Measurements from ENCODE around the gene FILIP1L. TPM values are rescaled to one million over a fixed set of nuclear protein-coding genes. Genes with fewer than 3 reads are reported as not detected.
"Not testable (repeated sequence)": the region's sequence is repeated elsewhere in the genome, so short reads cannot be mapped to it uniquely, and the experiment has no call there.

FILIP1L gene
- total RNA-seq, 1 donor from 2014 or later = 41.5 TPM

GRCh38 chr3:100059472-100059871 lies 54.8 kb downstream of the FILIP1L start:
- no peaks in the 10 kb centered on the region for H3K9me3 ChIP-seq
- no peaks in the 10 kb centered on the region for H3K36me3 ChIP-seq
- DNase-seq (ENCODE audit: extremely low spot score in 2 of 2) = no peak
- no peaks in the 10 kb centered on the region for H3K4me1 ChIP-seq
- TF ChIP-seq POLR2A (IDR thresholded peaks at IDR 0.05) (no peak), POLR2AphosphoS5 (IDR thresholded peaks at IDR 0.05; ENCODE audit: insufficient read depth in 1 of 2, low read depth in 1 of 2) (no peak)
- TF ChIP-seq, protein P1, sequence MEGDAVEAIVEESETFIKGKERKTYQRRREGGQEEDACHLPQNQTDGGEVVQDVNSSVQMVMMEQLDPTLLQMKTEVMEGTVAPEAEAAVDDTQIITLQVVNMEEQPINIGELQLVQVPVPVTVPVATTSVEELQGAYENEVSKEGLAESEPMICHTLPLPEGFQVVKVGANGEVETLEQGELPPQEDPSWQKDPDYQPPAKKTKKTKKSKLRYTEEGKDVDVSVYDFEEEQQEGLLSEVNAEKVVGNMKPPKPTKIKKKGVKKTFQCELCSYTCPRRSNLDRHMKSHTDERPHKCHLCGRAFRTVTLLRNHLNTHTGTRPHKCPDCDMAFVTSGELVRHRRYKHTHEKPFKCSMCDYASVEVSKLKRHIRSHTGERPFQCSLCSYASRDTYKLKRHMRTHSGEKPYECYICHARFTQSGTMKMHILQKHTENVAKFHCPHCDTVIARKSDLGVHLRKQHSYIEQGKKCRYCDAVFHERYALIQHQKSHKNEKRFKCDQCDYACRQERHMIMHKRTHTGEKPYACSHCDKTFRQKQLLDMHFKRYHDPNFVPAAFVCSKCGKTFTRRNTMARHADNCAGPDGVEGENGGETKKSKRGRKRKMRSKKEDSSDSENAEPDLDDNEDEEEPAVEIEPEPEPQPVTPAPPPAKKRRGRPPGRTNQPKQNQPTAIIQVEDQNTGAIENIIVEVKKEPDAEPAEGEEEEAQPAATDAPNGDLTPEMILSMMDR (IDR thresholded peaks at IDR 0.05) = no peak
- no peak overlapping the region for H3K4me3 ChIP-seq
- no peaks in the 10 kb centered on the region for H3K27me3 ChIP-seq
- no peak overlapping the region for H3K27ac ChIP-seq
- intact Hi-C loops (cut with DNase I) = no loop called here

- H3K27me3 ChIP-seq = no peaks in the 10 kb centered on the region
- no peaks in the 10 kb centered on the region for H3K9me3 ChIP-seq
- H3K27ac ChIP-seq = no peak overlapping the region
- no peak for TF ChIP-seq POLR2A (IDR thresholded peaks at IDR 0.05)
- no peak for TF ChIP-seq POLR2AphosphoS5 (IDR thresholded peaks at IDR 0.05; ENCODE audit: insufficient read depth in 1 of 2, low read depth in 1 of 2)
- TF ChIP-seq, protein P1 (IDR thresholded peaks at IDR 0.05) = no peak
- no peak overlapping the region for H3K4me3 ChIP-seq
- no peaks in the 10 kb centered on the region for H3K4me1 ChIP-seq
- DNase-seq (ENCODE audit: extremely low spot score in 2 of 2) = no peak
- intact Hi-C loops (cut with DNase I) = no loop called here
- no peaks in the 10 kb centered on the region for H3K36me3 ChIP-seq
Observed at GRCh38 chr3:100057716-100058575, 56.4 kb downstream of the FILIP1L start.

DNA sequence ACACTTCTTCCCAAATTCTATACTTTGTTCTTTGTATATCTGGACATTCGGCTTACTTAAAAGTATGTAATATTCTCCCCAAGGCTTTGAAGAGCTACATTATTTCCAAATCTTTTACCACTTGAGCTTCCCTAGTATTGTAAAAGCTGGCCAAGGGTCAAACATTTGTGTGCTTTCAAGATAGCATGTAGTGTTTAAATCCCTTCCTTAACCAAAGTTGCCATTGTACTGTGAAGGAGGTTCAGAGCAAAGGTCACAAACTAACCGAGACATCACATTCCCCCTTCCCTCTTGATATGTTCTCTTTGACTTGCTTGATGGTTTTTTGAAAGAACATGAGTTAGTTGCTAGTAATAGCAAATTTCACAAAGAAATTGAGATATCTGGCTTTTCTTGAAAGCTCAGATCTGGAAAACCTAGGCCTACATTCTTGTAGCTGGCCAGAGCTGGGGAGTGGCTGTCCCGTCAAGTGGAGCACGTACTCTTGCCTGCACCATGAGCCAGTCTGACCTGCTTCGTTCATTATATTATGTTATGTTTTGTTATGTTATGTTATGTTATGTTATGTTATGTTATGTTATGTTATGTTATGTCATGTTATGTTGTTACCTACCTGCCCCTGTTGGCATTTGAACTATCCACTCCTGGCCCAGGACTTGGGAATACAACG lies 60.2 kb downstream of the FILIP1L start:
- DNase-seq (ENCODE audit: extremely low spot score in 2 of 2) = no peak
- Histone ChIP-seq H3K4me3 (no peak overlapping the region), H3K36me3 (no peaks in the 10 kb centered on the region), H3K9me3 (no peaks in the 10 kb centered on the region), H3K27ac (no peak overlapping the region), H3K4me1 (no peaks in the 10 kb centered on the region), H3K27me3 (no peaks in the 10 kb centered on the region)
- TF ChIP-seq, protein P1 (IDR thresholded peaks at IDR 0.05) = no peak
- TF ChIP-seq POLR2A (IDR thresholded peaks at IDR 0.05) (no peak), POLR2AphosphoS5 (IDR thresholded peaks at IDR 0.05; ENCODE audit: insufficient read depth in 1 of 2, low read depth in 1 of 2) (no peak)
- intact Hi-C loops (cut with DNase I) = no loop called here

DNA sequence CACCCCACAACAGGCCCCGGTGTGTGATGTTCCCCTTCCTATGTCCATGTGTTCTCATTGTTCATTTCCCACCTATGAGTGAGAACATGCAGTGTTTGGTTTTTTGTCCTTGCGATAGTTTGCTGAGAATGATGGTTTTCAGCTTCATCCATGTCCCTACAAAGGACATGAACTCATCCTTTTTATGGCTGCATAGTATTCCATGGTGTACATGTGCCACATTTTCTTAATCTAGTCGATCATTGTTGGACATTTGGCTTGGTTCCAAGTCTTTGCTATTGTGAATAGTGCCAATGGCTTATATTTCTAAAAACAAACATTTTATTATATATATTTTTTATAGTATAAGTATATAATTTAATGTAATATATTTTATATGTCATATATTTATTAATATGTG lies 62.8 kb downstream of the FILIP1L start:
- H3K9me3 ChIP-seq; H3K36me3 ChIP-seq; H3K27me3 ChIP-seq; H3K4me3 ChIP-seq; intact Hi-C loops (cut with DNase I); H3K27ac ChIP-seq; DNase-seq (ENCODE audit: extremely low spot score in 2 of 2): not testable (repeated sequence)
- peaks cover 19% of the 10 kb centered on the region for H3K4me1 ChIP-seq

DNA sequence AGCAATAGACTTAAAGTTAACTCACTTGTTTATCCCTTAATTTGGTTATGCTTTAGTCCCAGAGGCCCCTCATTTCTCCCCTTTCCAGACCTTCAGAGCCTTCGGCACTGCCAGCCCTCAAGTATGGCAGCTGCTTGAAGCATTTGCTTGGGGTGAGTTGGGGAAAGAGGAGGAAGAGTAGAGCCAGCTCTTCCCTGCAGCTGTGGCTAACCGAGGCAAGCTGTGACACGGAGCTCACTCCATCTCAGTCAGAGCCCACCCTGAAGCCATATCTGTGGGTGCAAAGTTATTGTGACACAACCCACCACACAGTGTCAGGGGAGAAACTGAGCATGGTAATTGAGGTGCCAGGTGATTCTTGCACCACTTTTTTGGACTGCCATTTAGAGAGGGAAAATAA lies 66.1 kb downstream of the FILIP1L start:
- Histone ChIP-seq H3K27me3 (no peaks in the 10 kb centered on the region), H3K27ac (peak overlapping the region; percentile 68), H3K9me3 (no peaks in the 10 kb centered on the region), H3K36me3 (no peaks in the 10 kb centered on the region), H3K4me3 (peak overlapping the region in 1 of 2 donors; percentile 18), H3K4me1 (peaks cover 19% of the 10 kb centered on the region)
- intact Hi-C loops (cut with DNase I) = loop anchor here (10.0 kb wide), 1 partner anchor 103 kb away; no protein-coding TSS in a partner anchor
- TF ChIP-seq, protein P1 (IDR thresholded peaks at IDR 0.05) = no peak
- TF ChIP-seq POLR2AphosphoS5 (IDR thresholded peaks at IDR 0.05; ENCODE audit: insufficient read depth in 1 of 2, low read depth in 1 of 2) (no peak), POLR2A (IDR thresholded peaks at IDR 0.05) (no peak)
- DNase-seq (ENCODE audit: extremely low spot score in 2 of 2) = no peak

Data from vagina (tissue), 2 donors.